HG02970 (cell line): ENCODE results near the gene GNG7.
A peak's percentile ranks its signal among the peaks of the same experiment; 100 is the strongest.
"Not testable (repeated sequence)": the region's sequence is repeated elsewhere in the genome, so short reads cannot be mapped to it uniquely, and the experiment has no call there.

Source experiments
- ATAC-seq: cut with Tn5 transposase; IDR thresholded peaks from one replicate; pipeline ENCODE4 v1.9.1; 2021; ENCODE audit warnings: mild to moderate bottlenecking, moderate library complexity, moderate number of reproducible peaks; ENCODE audit not compliant: unreplicated experiment, low FRiP score

The GNG7 gene

GRCh38 chr19:2558543-2558942, 144.0 kb downstream of the GNG7 start:
- ATAC-seq, result no peak

GRCh38 chr19:2558131-2558530, 144.4 kb downstream of the GNG7 start:
- not testable (repeated sequence) for ATAC-seq

GRCh38 chr19:2557093-2557440, 145.4 kb downstream of the GNG7 start:
- no peak for ATAC-seq

GRCh38 chr19:2556221-2557092, 146.0 kb downstream of the GNG7 start:
- no peak for ATAC-seq

GRCh38 chr19:2555422-2556220, 146.9 kb downstream of the GNG7 start:
- ATAC-seq, result no peak

GRCh38 chr19:2554856-2555255, 147.6 kb downstream of the GNG7 start:
- ATAC-seq, result no peak

- ATAC-seq, result no peak
Observed at GRCh38 chr19:2553510-2553909, 149.0 kb downstream of the GNG7 start.

- peak; percentile 58 for ATAC-seq
Observed at GRCh38 chr19:2552859-2553258, 149.6 kb downstream of the GNG7 start.

GRCh38 chr19:2551864-2552185, 150.7 kb downstream of the GNG7 start:
- no peak for ATAC-seq

GRCh38 chr19:2551172-2551863, 151.2 kb downstream of the GNG7 start:
- no peak for ATAC-seq

GRCh38 chr19:2550431-2551171, 151.9 kb downstream of the GNG7 start:
- ATAC-seq, result no peak

- no peak for ATAC-seq
Observed at GRCh38 chr19:2549701-2550191, 152.7 kb downstream of the GNG7 start.

- no peak for ATAC-seq
Observed at GRCh38 chr19:2548966-2549365, 153.5 kb downstream of the GNG7 start.

- ATAC-seq, result no peak
Observed at GRCh38 chr19:2547721-2548120, 154.8 kb downstream of the GNG7 start.

- ATAC-seq, result no peak
Observed at GRCh38 chr19:2547033-2547680, 155.3 kb downstream of the GNG7 start.

- ATAC-seq, result no peak
Observed at GRCh38 chr19:2546128-2547032, 156.1 kb downstream of the GNG7 start.

GRCh38 chr19:2545416-2546127, 156.9 kb downstream of the GNG7 start:
- not testable (repeated sequence) for ATAC-seq
